Mesothelial cell of epicardium (in vitro differentiated cells): ENCODE results near the gene AUP1. TPM values are rescaled to one million over a fixed set of nuclear protein-coding genes. Genes with fewer than 3 reads are reported as not detected.

Source experiments
- DNase-seq, 2 experiments: peaks; one replicate each; pipeline ENCODE4 v3.0.0; 2021; ENCODE audit warnings: low spot score in 2 of 2; ENCODE audit not compliant: unreplicated experiment in 2 of 2
- H3K27ac Mint-ChIP-seq: 2 replicates; pipeline ENCODE4 v1.8.0; 2021; ENCODE audit warnings: mixed read lengths
- H3K27me3 Mint-ChIP-seq: 2 replicates; pipeline ENCODE4 v1.8.0; 2021; ENCODE audit warnings: low read depth, mixed read lengths
- H3K36me3 Mint-ChIP-seq: 2 replicates; pipeline ENCODE4 v1.8.0; 2021; ENCODE audit warnings: mixed read lengths
- H3K4me1 Mint-ChIP-seq: 2 replicates; pipeline ENCODE4 v1.8.0; 2021; ENCODE audit warnings: mixed read lengths
- H3K4me3 Mint-ChIP-seq: 2 replicates; pipeline ENCODE4 v1.8.0; 2021; ENCODE audit warnings: mild to moderate bottlenecking, moderate library complexity, mixed read lengths
- H3K9me3 Mint-ChIP-seq: 2 replicates; pipeline ENCODE4 v1.8.0; 2021; ENCODE audit warnings: mixed read lengths
- total RNA-seq: library from RNA; stranded (reverse); gene quantifications from 3 replicates; pipeline ENCODE4 v1.2.1, GENCODE V29; 2021
- TF ChIP-seq, protein P1 (sequence below): fragments of 200-600 bp; sonication (generic); IDR thresholded peaks from one replicate; pipeline ENCODE4 v1.5.0; 2021; ENCODE audit warnings: antibody characterized with exemption; ENCODE audit not compliant: unreplicated experiment

The AUP1 gene
- total RNA-seq, 1 donor from 2014 or later: 86.2 TPM

DNA sequence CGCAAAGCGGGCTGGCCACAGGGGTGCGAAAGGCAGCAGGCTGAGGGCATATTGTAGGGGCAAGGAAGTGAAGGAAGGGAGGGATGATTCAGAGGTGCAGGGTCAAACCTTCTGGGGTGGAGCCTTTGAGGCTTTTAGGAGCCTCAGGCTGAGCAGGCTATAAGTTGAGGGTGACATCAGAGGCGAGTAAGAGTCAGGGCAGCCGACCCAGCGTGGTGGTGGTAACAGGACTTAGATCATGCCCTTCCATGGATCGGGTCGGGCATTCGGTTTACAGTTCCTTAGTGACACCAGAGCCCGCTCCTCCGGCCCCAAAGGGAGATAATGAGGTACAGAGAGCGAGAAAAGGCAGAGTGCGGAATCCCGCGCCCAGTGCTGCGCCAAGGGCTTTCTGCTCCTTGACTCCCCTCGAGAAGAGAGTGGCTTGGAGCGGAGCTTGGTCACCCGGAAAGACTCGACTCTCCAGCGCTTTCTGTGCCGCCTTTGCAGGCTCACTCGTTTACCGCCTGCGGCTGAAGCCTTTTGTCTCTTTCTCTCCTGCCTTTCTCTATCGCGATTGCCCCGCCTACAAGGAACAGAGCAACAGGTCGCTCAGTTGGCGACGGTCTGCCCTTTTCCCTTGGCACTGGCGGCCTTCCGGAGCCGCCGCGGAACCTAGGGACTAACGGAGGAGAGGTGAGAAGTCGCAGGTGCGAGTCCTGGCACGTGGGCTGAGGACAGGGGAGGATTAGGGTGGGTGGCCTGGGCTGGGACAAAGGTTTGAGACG is 30.8 kb downstream of the AUP1 start:
- Mint-ChIP-seq H3K4me1 (peaks cover 42% of the 10 kb centered on the region), H3K27ac (no peak overlapping the region), H3K9me3 (no peaks in the 10 kb centered on the region), H3K27me3 (peaks cover 78% of the 10 kb centered on the region), H3K36me3 (peaks cover 7% of the 10 kb centered on the region), H3K4me3 (peak overlapping the region; percentile 75)
- DNase-seq: peak in 1 of 2 experiments; percentile 46
- TF ChIP-seq, protein P1, sequence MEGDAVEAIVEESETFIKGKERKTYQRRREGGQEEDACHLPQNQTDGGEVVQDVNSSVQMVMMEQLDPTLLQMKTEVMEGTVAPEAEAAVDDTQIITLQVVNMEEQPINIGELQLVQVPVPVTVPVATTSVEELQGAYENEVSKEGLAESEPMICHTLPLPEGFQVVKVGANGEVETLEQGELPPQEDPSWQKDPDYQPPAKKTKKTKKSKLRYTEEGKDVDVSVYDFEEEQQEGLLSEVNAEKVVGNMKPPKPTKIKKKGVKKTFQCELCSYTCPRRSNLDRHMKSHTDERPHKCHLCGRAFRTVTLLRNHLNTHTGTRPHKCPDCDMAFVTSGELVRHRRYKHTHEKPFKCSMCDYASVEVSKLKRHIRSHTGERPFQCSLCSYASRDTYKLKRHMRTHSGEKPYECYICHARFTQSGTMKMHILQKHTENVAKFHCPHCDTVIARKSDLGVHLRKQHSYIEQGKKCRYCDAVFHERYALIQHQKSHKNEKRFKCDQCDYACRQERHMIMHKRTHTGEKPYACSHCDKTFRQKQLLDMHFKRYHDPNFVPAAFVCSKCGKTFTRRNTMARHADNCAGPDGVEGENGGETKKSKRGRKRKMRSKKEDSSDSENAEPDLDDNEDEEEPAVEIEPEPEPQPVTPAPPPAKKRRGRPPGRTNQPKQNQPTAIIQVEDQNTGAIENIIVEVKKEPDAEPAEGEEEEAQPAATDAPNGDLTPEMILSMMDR: no peak

DNA sequence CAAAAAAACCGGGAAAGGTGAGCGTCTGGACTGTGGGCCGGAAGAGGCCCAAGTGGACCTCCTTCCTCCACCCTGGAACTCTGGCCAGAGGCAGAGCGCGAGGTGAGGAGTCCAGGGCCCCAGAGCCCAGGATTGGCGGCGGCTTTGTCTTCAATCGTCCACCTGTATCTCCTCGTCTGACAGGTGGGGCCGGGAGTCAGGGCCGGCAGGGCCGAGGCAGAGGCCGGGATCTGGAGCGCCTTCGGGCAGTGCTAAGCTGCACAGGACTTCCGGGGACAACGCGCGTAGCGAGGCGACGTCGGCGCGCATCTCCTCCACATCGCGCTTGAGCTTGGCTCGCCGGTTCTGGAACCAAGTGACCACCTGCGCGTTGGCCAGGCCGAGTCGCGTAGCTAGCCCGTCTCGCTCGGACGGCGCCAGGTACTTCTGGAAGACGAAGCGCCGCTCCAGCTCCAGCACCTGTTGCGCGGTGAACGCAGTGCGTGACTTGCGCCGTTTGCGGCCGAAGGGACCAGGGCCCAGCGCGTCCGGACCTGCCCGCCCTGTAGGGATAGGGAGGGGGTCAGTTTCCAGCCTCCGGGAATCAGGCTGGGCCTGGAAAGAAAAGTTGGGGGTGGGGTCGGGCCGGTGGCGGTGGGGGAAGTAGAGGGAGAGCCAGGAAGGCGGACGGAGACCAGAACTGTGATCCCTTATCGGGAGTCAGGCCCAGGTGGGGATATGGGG is 31.6 kb downstream of the AUP1 start:
- TF ChIP-seq, protein P1: no peak
- no peaks in the 10 kb centered on the region for H3K9me3 Mint-ChIP-seq
- DNase-seq: peak in 1 of 2 experiments; percentile 46
- H3K4me1 Mint-ChIP-seq: peaks cover 36% of the 10 kb centered on the region
- H3K36me3 Mint-ChIP-seq: peaks cover 10% of the 10 kb centered on the region
- peaks cover 70% of the 10 kb centered on the region for H3K27me3 Mint-ChIP-seq
- H3K27ac Mint-ChIP-seq: no peak overlapping the region
- H3K4me3 Mint-ChIP-seq: peak overlapping the region; percentile 75

DNA sequence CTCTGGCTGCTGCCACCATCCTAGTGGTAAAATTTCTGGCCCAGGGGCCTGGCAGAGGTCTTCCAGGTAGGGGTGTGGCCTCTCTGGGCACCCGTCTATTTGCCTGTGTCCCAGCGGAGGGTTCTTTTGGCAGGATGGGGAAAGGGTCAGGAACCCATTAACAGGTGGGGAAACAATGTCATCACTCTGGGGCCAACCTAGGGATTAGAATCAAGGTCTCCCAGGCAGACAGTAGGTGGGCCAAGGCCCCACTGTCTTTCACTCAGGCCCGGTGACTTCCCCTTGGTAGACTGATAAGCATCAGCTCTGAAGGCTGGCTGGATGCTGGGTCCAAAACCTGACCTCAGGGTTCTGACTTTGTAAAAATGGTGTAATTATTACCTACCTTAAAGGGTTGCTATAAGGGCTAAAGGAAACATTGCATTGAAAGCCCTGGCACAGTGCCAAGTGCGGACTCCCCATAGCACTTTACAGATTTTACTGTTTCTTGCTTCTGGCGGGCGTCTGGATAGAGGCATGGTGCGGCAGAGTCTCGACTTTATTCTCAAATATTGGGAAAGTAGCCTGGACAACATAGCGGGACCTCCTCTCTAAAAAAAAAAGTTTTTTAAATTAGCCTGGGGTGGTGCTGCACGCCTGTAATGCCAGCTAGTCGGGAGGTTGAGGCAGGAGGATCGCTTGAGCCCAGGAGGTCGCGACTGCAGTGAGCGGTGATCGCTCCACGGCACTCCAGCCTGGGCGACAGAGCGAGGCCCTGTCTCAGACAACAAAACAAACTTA is 32.3 kb downstream of the AUP1 start:
- no peak overlapping the region for H3K27ac Mint-ChIP-seq
- peaks cover 29% of the 10 kb centered on the region for H3K4me1 Mint-ChIP-seq

DNA sequence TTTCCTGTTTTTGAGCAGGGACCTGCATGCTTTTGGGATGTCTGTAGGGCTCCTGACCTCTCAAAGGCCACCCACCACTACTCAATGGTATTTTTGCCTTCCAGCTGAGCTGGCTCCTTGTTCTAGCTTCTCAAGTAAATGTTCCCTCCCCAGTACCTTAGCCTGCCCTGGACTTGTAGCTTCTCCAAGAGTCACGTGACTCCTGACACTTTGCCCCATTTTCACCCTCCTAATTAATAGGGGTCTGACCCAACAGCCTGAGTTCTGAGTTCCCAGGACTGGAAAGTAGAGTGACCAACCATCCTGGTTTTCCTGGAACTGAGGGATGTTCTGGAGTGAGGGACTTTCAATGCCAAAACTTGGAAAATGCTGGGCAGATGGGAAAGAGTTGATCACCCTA is 34.1 kb downstream of the AUP1 start:
- peaks cover 21% of the 10 kb centered on the region for H3K4me1 Mint-ChIP-seq
- H3K4me3 Mint-ChIP-seq: no peak overlapping the region
- H3K36me3 Mint-ChIP-seq: peaks cover 21% of the 10 kb centered on the region
- no peaks in the 10 kb centered on the region for H3K9me3 Mint-ChIP-seq
- H3K27ac Mint-ChIP-seq: no peak overlapping the region
- H3K27me3 Mint-ChIP-seq: peaks cover 45% of the 10 kb centered on the region
- TF ChIP-seq, protein P1: no peak
- no peak for DNase-seq

More for the DNA sequence above, 32.3 kb downstream of the AUP1 start:
- Mint-ChIP-seq H3K27me3 (peaks cover 63% of the 10 kb centered on the region), H3K36me3 (peaks cover 12% of the 10 kb centered on the region), H3K9me3 (no peaks in the 10 kb centered on the region), H3K4me3 (peak overlapping the region; percentile 75)
- no peak for DNase-seq
- TF ChIP-seq, protein P1: no peak

DNA sequence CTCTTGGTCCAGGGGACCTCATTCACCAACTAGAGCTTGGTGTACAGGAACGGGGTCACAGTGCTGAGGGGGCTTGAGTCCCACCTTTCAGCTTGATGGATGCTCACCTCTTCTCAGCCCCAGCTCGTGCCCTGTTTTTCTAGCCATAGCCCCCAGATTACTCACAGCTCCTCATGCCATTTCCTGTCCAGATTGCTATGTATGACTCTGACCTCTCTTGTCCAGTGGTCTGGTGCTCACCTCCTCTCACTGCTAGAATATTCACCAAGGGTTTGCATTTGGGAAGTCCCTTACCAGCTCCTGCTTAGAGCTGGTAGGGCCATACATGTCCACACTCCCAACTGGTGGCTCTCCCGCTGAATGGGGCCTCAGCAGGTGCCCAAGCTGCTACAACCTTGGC is 36.0 kb downstream of the AUP1 start:
- no peak for DNase-seq
- peaks cover 10% of the 10 kb centered on the region for H3K4me1 Mint-ChIP-seq
- no peaks in the 10 kb centered on the region for H3K9me3 Mint-ChIP-seq
- H3K27me3 Mint-ChIP-seq: peaks cover 27% of the 10 kb centered on the region
- no peak overlapping the region for H3K27ac Mint-ChIP-seq
- no peak overlapping the region for H3K4me3 Mint-ChIP-seq
- H3K36me3 Mint-ChIP-seq: peaks cover 27% of the 10 kb centered on the region
- TF ChIP-seq, protein P1: no peak
